HG03558 (cell line): ENCODE results near the gene RGS17.

Source experiments
- ATAC-seq: cut with Tn5 transposase; IDR thresholded peaks from one replicate; pipeline ENCODE4 v1.9.1; 2021; ENCODE audit warnings: moderate number of reproducible peaks; ENCODE audit not compliant: unreplicated experiment; ENCODE audit errors: extremely low read depth

Gene RGS17

DNA sequence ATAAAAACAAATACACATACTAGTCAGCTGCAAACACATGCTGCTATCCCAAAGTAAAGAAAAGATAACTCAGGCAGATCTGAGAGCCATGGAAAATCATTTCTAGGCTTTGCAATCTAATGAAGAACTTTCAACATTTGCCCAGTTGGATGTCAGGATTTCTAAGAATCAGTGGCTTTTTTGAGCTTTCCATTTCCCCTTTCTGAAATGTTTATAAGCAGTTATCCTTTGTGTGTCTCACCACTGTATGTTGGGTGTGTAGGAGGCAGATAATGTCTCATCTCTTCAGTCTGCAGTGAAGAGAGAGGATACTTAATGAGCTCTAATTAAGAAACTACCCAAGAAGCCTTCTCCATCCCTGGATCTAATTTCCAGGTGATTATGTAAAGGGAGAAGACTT, 43.6 kb downstream of the RGS17 start:
- ATAC-seq: no peak

DNA sequence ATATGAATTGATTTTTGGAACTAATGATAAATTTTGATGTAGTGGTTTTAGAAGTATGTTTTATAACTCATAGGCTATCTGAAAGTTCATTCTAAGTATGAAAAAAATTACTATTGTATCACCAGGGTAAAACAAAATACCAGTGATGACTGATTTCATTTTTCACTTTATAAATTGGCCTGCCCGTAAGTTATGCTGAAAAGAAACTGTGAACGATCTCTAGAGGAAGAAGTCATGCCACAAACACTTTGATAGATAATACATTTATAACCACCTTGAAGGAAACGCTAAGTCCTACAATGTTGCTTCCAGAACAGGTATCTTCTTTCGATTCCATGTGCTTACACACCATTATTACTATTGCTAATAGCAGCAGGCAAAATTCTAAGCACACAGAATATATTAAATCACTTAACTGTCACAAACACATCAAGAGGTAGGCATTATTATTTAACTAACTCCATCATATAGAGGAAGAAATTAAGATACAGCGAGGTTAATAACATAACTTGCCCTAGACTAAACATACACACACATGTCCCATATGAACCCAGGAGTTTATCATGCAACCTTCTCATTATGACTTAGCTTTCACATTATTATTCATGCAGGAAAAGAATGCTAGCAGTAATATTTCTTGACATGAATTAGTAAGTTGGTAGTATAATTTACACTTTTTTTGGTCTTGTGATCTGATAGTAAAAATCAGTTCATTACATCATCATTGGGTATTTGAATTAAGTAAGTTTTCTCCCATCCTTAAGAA, 44.7 kb downstream of the RGS17 start:
- no peak for ATAC-seq

DNA sequence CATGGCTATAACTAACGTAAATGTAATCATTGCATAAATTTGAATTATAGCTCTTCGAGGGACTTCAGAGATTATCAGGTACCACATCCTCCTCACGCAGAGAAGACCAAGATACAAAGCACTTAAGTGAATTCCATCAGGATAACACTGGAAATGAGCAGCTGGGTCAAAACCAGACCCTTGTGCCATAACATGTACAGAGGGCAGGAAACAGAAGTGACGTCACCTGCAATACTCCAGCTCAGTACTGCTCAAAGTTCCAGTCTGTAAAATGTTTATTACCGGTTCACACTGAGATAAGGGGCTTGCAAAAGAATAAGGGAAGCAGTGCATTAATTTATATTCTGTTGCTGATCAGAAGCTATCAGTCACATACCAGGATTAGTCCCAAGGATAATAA, 45.8 kb downstream of the RGS17 start:
- ATAC-seq: no peak

DNA sequence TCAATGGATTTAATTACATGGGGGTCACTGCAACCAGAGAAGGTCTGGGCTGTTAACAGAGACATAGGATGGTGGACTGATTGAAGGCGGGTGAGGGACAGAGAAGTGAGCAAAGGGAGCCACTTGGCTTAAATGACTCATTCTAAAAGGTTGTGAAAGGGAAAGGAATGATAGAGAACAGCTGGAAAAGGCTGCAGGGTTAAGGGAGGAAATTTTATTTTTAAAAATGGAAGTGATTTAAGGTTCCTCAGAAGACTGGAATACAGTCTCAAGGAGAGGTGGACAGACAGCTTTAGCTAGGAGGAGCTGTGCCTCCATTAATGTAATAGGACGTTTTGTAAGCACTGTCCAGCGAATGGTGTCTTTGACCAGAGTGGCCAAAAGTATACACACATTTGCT, 46.7 kb downstream of the RGS17 start:
- ATAC-seq: no peak

DNA sequence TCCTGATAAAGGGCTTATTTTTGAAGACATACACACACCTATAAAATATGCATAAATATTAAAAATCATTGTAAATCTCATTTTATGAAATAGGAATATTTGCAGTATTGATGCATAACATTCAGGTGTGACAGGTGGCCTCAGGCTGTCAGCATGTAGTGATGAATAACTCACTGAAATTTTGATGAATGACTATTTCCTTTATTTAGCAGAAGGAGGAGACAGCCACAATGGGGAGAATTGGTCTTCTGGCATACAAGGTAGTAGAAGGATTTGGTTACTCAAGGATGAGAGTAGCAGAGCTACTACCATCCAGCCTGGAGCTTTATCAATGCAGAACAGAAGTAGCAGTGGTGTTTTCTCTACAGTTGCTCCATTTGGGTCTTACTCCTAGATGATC, 47.2 kb downstream of the RGS17 start:
- ATAC-seq: no peak

DNA sequence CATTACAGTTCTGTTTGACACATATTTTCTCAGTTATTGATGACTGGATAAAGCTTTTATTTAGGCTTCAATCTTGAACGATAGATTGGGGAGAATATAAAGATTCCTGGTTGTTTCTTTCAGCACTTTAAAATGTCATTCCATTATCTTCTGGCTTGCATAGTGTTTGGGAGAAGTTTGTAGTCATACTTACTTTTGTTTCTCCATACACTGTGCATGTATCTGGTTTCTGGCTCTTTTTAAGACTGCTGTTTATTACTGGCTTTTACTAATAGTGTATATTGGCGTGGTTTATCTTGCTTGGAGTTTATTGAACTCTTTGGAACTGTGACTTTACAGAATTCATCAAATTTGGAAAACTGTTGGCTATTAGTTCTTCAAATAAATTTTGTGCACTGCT, 49.2 kb downstream of the RGS17 start:
- no peak for ATAC-seq

DNA sequence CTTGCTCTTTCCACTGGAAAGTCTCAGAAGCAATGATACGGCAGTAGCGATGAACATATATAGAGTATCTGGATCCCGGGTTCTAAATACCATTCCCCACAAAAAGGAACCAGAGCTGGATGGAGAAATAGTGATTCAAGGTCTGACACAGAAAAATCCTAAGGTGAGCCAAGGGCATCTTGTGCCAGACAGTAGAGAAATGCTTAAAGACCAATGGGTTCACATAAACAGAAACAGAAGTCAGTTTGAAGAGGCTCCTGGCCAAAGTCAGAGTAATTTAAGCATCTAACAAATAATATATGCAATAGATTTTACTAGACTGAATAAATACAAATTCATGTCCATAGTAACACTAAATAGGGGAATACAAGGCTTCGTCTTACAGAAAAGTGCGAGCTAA, 54.7 kb downstream of the RGS17 start:
- no peak for ATAC-seq

DNA sequence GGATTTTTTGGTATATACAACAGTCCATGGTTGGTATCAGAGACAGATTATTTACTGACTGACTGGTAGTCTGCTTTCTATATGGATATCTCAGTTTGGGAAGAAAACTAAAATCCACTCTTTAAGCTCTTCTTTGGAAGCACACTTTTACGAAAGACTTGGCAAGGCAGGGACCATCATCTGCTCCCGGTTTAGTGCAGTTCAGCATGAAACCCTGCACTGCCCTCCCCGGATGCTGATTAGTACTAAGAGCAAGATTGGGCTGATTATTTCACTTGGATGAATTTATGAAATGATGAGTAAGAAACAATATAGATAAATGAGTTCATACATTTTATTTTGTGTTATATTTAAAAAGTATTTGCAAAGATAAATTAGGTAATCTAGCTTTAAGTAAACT, 56.3 kb downstream of the RGS17 start:
- no peak for ATAC-seq

DNA sequence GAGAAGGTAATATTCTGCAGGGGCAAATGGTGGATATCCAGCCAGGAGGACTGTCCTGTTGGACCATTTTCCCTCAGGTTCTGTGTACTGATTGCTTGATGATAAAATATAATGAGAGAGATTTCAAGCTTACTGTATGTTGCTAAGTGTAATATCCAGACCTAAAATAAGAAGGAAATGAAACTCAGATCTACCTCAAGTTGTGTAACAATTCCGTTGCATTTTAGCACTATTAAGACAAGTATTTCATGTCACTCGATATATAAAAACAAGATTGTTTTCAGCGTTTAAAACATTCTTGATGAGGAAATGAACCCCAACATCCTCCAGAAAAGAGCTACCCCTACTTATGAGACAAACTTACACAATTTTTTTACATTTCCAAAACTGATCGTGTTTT, 57.2 kb downstream of the RGS17 start:
- ATAC-seq: no peak

DNA sequence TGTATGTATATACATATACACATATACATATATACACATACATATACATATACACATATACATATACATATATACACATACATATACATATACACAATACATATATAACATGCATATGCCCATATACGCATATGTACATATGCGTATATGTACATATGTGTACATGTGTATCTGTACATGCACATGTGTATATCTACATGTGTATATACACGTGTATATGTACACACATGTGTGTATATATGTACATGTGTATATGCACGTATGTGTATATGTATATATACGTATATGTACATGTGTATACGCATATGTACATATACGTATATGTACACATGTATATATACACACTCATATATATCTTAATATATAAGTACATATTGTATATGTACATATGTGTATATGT, 60.3 kb downstream of the RGS17 start:
- ATAC-seq: no peak

DNA sequence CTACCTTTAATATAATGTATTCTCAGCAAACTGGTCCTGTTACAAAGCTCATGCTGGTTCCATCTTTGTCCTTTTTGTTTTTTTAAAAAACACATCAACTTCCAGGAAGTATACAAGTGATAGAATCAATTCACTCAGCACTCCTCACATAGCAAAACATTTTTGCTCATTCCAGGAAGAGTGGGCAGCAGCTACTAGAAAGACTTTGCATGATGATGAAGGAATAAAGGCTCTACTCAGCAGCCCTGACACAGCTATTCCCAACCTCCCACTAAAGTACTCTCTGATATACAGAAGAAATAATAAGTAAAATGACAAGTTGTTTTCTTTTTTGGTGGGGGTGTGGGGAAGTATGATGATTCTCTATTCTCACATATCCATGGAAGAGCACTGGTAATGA, 61.2 kb downstream of the RGS17 start:
- ATAC-seq: no peak

DNA sequence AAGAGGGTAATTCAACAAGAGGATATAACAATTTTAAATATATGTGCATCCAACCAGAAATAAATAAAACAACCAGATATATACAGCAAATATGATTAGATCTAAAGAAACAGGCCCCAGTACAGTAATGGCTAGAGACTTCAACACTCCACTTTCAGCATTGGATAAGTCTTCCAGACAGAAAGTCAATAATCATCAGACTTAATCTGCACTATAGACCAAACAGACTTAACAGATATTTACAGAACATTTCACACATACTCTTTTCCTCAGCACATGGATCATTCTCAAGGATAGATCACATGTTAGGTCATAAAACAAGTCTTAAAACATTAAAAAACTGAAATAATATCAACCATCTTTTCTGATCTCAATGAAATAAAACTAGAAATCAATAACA, 65.9 kb downstream of the RGS17 start:
- no peak for ATAC-seq

DNA sequence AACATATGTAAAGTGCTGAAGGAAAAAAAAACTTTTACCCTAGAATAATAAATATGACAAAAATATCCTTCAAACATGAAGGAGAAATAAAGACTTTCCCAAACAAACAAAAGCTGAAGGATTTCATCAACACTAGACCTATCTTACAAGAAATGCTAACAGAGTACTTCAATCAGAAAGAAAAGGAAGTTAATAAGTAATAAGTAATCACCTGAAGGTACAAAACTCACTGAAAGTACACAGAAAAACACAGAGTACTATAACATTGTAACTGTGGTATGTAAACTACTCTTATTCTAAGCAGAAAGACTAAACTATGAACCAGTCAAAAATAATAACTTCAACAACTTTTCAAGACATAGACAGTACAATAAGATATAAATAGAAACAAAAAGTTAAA, 67.1 kb downstream of the RGS17 start:
- no peak for ATAC-seq

DNA sequence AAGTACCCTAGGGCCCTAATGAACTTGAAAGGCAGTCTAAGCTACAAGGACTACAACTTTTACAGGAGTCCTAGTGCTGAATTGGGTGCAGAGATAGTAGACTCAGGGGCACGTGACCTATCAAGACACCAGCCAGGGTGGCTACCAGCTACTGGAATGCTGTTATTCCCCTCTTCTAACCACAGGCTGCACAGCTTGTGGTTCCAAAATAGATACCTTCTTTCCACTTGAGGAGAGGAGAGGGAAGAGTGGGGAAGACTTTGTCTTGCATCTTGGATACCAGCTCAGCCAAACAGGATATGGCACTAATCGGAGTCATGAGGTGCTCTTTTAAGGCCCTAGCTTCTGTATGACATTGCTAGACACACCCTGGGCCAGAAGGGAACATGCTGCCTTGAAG, 68.6 kb downstream of the RGS17 start:
- ATAC-seq: no peak

DNA sequence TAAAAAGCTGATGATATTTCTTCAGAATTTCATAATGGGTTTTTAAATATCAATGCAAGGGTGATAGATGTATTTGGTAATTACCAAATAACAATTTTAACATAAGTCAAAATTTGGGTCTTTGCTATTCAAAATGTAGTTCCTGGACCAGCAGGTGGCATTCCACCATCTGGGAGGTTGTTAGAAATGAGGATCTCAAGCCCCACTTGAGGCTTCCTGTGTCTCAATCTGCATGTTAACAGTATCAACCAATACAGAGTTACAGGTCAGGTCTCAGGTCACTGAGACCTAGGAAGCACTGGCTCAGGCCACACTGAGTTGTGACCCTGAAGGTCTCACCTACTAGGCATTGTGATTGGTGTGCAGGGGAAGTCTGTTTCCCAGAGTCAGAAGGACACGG, 71.3 kb downstream of the RGS17 start:
- no peak for ATAC-seq

DNA sequence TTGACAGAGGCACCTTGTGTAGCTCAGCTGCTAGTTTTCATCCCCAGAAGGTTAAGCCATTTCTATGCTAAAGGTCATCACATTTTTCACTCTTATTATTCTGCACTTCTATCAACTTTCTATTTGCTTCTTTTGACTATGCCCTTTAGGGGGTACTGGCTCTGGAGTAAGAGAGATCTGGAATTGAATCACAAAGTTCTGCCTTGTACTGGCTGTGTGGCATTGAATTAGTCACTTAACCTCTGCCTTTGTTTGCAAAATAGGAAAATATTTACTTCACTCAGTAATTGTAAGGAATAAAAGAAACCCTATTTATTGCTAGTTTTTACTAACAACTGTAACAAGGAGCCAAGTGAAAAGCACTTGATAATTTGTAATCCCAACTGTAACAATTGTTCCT, 71.8 kb downstream of the RGS17 start:
- ATAC-seq: no peak

DNA sequence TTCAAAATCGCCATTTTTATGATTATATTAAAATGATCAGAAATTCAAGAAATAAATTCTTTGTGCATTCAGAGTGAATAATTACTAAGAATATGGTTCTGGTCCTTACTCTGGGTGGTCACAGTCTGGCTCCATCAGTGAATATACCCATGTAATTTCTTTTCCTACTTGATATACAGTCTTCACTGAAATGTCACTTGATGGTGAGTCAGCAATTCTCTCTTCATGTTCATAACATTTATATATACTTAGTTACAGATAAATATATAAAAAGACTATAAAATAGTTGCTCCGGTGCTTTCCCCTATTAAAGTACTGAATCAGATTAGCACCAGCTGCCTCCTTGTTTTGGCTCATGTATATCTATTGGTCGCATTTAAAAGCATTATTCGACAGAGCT, 72.2 kb downstream of the RGS17 start:
- ATAC-seq: no peak

DNA sequence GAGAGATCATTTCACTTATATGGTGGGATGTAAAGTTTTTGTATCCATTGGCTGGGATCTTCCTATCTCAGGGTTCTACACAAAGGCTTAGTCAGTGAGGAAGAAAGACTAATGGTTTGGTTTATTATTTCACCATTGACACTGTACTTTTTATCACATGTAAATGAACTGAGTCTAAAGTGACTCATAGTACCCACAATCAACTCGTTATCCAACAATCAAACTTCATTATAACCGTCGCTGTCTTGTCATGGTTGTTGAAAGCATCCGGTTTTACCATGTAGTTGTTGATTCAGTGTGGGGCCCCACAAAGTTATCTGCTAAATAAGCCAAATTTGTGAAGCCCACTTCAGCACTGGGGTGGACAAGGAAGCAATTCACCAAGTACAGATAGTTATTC, 72.8 kb downstream of the RGS17 start:
- ATAC-seq: no peak

DNA sequence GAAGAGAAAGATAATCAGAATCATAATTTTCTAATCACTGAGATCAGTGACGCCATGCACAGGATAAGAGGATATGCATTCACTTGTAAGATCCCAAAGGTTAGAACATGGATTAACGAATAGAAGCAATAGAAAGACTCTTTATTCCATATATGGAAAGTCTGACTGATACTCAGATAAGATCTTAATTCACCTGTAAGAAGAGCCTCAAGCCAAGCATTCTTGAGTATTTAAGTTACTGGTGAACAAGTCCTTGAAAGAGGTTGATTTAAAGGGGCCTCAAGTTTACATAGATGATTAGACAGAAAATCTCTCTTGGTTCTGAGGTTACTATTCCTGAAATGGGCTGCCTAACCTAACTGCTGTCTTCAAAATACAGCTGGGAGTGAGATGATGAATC, 74.8 kb downstream of the RGS17 start:
- no peak for ATAC-seq

DNA sequence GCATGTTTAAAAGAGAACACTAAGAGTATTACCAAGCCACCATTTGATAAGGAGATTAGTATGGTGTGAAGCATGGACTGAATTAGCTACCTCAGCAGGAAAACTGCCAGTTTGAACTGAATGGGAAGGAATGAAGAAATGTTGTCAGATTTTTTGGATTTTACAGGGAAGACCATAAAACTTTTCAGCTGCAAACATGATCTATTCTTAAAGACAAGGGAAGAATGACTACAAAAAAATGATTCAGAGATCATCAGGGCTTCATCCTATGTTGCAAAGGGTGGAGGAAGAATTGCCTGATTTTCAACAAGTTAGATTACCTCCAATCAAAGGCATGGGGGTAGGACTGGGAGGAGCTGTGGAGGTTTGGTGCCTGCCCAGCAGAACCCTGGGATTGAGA, 79.3 kb downstream of the RGS17 start:
- ATAC-seq: no peak

DNA sequence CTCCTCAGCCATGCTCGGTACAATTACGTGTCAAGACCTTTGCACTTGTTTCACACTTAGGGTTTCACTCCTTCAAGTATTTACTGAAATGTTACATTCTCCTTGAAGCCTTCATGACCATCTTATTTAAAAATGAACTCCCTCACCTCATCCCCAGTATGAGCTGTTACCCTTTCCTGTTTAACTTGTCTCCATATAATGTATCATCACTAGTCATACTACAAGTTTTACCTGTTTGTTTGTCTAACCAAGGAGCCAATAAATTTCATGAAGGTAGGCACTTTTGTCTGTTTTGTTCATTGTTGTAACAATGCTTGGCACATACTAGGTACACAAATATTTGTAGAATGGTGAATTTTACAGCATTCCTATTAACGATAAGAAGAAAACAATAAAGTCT, 82.5 kb downstream of the RGS17 start:
- no peak for ATAC-seq

DNA sequence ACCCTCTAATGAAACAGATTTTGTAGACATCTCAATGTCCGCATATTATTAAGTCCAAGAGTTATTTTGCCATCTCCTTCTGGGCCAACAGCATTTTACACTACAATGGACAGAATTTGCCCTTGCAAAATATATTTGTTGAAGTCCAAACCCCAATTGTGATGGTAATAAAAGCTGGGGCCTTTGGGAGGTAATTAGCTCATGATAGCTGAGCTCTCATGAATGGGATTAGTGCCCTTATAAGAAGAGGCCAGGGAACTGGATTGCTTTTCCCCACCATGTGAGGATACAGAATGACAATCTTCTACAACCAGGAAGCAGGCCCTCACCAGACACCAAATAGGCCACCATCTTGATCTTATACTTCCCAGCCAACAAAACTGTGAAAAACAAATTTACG, 83.7 kb downstream of the RGS17 start:
- no peak for ATAC-seq

DNA sequence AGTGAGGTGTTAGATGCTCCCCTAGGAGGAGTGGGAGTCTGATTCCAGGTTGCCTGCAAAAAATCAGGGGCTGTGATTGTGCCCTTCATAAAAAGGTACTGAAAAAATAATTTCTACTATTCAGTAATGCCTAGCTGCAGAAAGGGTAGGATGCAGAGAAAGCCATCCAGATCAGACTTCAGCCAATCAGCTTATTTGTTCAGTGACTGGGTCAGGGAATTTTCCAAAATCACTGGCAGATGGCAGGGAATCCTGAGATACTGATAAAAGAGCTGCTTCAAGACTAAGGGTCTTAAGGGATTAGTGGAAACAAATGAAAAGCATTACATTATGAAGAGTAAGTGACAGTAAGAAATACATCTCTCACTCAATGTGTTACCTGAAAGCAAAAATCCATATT, 85.8 kb downstream of the RGS17 start:
- no peak for ATAC-seq
